ENCODE data around the gene ADAP1.

Gene ADAP1

GRCh38 chr7:894927-895450 is 59.5 kb downstream of the ADAP1 start:
- Histone ChIP-seq H3K9me3 (ENCODE audit: control insufficient read depth, insufficient read depth, low read depth, low read length) (no peaks in the 10 kb centered on the region), H3K4me1 (ENCODE audit: control insufficient read depth, insufficient read depth, low read length) (no peaks in the 10 kb centered on the region), H3K27ac (ENCODE audit: extremely low read depth, low read depth, low read length) (no peak overlapping the region), H3K4me3 (ENCODE audit: low read depth, low read length) (no peak overlapping the region), H3K36me3 (ENCODE audit: control insufficient read depth in 2 of 2, insufficient read depth in 1 of 2, low read length in 2 of 2) (peaks cover 13 to 71% of the 10 kb centered on the region in 2 experiments; a peak in 2 of 3 replicates)
- TF ChIP-seq ZNF692 (tag by site-specific recombination; IDR thresholded peaks at IDR 0.05) (no peak), ZBTB6 (tag by site-specific recombination; IDR thresholded peaks at IDR 0.05) (no peak), ZNF138 (tag by site-specific recombination; IDR thresholded peaks at IDR 0.05; ENCODE audit: borderline replicate concordance) (no peak), ZFP41 (tag by site-specific recombination; IDR thresholded peaks at IDR 0.05; ENCODE audit: borderline replicate concordance) (no peak), GFI1B (tag by site-specific recombination; IDR thresholded peaks at IDR 0.05) (no peak), ZXDB (tag by site-specific recombination; IDR thresholded peaks at IDR 0.05) (no peak), ZIC2 (tag by site-specific recombination; IDR thresholded peaks at IDR 0.05) (no peak), OVOL3 (tag by site-specific recombination; IDR thresholded peaks at IDR 0.05) (no peak), ZNF394 (tag by site-specific recombination; IDR thresholded peaks at IDR 0.05; ENCODE audit: borderline replicate concordance) (no peak), EGR2 (tag by site-specific recombination; IDR thresholded peaks at IDR 0.05; ENCODE audit: low read depth) (no peak), ZNF214 (tag by site-specific recombination; IDR thresholded peaks at IDR 0.05; ENCODE audit: borderline replicate concordance) (no peak), ZNF776 (tag by site-specific recombination; IDR thresholded peaks at IDR 0.05; ENCODE audit: borderline replicate concordance) (no peak), MEIS1 (CRISPR knock-in tag; IDR thresholded peaks at IDR 0.05; ENCODE audit: borderline replicate concordance) (no peak), ZNF114 (tag by site-specific recombination; IDR thresholded peaks at IDR 0.05) (no peak)
- POLR2A ChIA-PET: no interaction called here
- CTCF ChIA-PET: no interaction called here

- H3K27ac ChIP-seq (ENCODE audit: extremely low read depth, low read depth, low read length): no peak overlapping the region
- CTCF ChIA-PET: no interaction called here
- H3K4me1 ChIP-seq (ENCODE audit: control insufficient read depth, insufficient read depth, low read length): no peaks in the 10 kb centered on the region
- no peak overlapping the region for H3K4me3 ChIP-seq (ENCODE audit: low read depth, low read length)
- no peaks in the 10 kb centered on the region for H3K9me3 ChIP-seq (ENCODE audit: control insufficient read depth, insufficient read depth, low read depth, low read length)
- H3K36me3 ChIP-seq (ENCODE audit: control insufficient read depth in 2 of 2, insufficient read depth in 1 of 2, low read length in 2 of 2): peaks cover 13 to 72% of the 10 kb centered on the region in 2 experiments; a peak in 2 of 3 replicates
- no peak for TF ChIP-seq ZNF121 (tag by site-specific recombination; IDR thresholded peaks at IDR 0.05)
- no peak for TF ChIP-seq ZNF518A (tag by site-specific recombination; conservative IDR thresholded peaks at IDR 0.05; ENCODE audit: low read depth)
- TF ChIP-seq ZNF426 (tag by site-specific recombination; IDR thresholded peaks at IDR 0.05): no peak
- no peak for TF ChIP-seq ZNF132 (tag by site-specific recombination; IDR thresholded peaks at IDR 0.05; ENCODE audit: borderline replicate concordance)
- no peak for TF ChIP-seq ZNF514 (tag by site-specific recombination; IDR thresholded peaks at IDR 0.05)
- POLR2A ChIA-PET: no interaction called here
Observed at GRCh38 chr7:894164-894867, 60.2 kb downstream of the ADAP1 start.
